ENCODE data around the gene BLTP2. TPM values are rescaled to one million over a fixed set of nuclear protein-coding genes. Genes with fewer than 3 reads are reported as not detected.

BLTP2 gene
- total and polyA plus RNA-seq, 12 donors = 15.6 to 110 (median 67.2) TPM

DNA sequence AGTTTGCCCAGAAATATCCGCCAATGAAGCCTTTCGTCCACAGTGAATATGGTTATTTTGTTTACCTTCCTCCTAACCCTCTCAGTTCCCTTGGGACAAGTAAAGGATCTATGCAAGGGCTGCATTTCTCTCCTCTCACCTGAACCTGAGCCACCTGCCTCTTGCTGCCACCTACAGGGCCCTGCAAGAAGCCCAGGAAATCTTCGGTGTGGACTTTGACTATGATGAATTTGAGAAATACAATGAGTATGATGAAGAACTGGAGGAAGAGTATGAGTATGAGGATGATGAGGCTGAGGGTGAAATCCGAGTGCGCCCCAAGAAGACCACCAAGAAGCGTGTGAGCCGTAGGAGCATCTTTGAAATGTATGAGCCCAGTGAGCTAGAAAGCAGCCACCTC, 31.0 kb upstream of the BLTP2 start:
- H3K36me3 ChIP-seq = peaks cover 20 to 100% (median 94%) of the 10 kb centered on the region in 9 donors
- TF ChIP-seq, protein P1, sequence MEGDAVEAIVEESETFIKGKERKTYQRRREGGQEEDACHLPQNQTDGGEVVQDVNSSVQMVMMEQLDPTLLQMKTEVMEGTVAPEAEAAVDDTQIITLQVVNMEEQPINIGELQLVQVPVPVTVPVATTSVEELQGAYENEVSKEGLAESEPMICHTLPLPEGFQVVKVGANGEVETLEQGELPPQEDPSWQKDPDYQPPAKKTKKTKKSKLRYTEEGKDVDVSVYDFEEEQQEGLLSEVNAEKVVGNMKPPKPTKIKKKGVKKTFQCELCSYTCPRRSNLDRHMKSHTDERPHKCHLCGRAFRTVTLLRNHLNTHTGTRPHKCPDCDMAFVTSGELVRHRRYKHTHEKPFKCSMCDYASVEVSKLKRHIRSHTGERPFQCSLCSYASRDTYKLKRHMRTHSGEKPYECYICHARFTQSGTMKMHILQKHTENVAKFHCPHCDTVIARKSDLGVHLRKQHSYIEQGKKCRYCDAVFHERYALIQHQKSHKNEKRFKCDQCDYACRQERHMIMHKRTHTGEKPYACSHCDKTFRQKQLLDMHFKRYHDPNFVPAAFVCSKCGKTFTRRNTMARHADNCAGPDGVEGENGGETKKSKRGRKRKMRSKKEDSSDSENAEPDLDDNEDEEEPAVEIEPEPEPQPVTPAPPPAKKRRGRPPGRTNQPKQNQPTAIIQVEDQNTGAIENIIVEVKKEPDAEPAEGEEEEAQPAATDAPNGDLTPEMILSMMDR (IDR thresholded peaks at IDR 0.05) = peak in 1 of 9 donors; percentile 8
- intact Hi-C loops (cut with DNase I) = no loop called here
- DNase-seq = no peak
- no peak overlapping the region for H3K4me3 ChIP-seq
- ATAC-seq = no peak
- 92 to 93% methylated on average over 7 of the region's 7 CpGs for WGBS, 2 donors
- no peaks in the 10 kb centered on the region for H3K4me1 ChIP-seq
- no peaks in the 10 kb centered on the region for H3K9me3 ChIP-seq
- no peaks in the 10 kb centered on the region for H3K27me3 ChIP-seq
- H3K27ac ChIP-seq = no peak overlapping the region

- intact Hi-C loops (cut with DNase I) = no loop called here
- Histone ChIP-seq H3K9me3 (no peaks in the 10 kb centered on the region), H3K27me3 (no peaks in the 10 kb centered on the region), H3K36me3 (peaks cover 20 to 100% (median 92%) of the 10 kb centered on the region in 9 donors), H3K4me1 (no peaks in the 10 kb centered on the region), H3K4me3 (no peak overlapping the region), H3K27ac (no peak overlapping the region)
- WGBS, 2 donors = 80 to 85% methylated on average over 3 of the region's 3 CpGs
- DNase-seq (no peak), ATAC-seq (no peak)
- TF ChIP-seq, protein P1 (IDR thresholded peaks at IDR 0.05) = no peak
Measured at GRCh38 chr17:28675490-28675889, 30.5 kb upstream of the BLTP2 start.

GRCh38 chr17:28669918-28670317, 25.0 kb upstream of the BLTP2 start:
- intact Hi-C loops (cut with DNase I) = loop anchor here in 1 of 10 donors (5.0 kb wide), 1 partner anchor 37 kb away; no protein-coding TSS in a partner anchor
- TF ChIP-seq, protein P1 (IDR thresholded peaks at IDR 0.05) = no peak
- H3K9me3 ChIP-seq = no peaks in the 10 kb centered on the region
- WGBS, 2 donors = 93 to 97% methylated on average over 1 of the region's 1 CpG
- DNase-seq = no peak
- ATAC-seq = no peak
- peaks cover 0 to 22% (median 14%) of the 10 kb centered on the region in 9 donors for H3K4me1 ChIP-seq
- no peak overlapping the region for H3K4me3 ChIP-seq
- no peaks in the 10 kb centered on the region for H3K27me3 ChIP-seq
- H3K27ac ChIP-seq = no peak overlapping the region
- peaks cover 0 to 99% (median 54%) of the 10 kb centered on the region in 9 donors for H3K36me3 ChIP-seq

GRCh38 chr17:28667870-28668269, 22.9 kb upstream of the BLTP2 start:
- WGBS, 2 donors = 89 to 91% methylated on average over 1 of the region's 1 CpG
- H3K36me3 ChIP-seq = peaks cover 0 to 84% (median 38%) of the 10 kb centered on the region in 9 donors
- TF ChIP-seq, protein P1 (IDR thresholded peaks at IDR 0.05) = no peak
- no peaks in the 10 kb centered on the region for H3K9me3 ChIP-seq
- DNase-seq (no peak), ATAC-seq (no peak)
- peaks cover 6 to 41% (median 31%) of the 10 kb centered on the region in 9 donors for H3K4me1 ChIP-seq
- H3K4me3 ChIP-seq = no peak overlapping the region
- intact Hi-C loops (cut with DNase I) = loop anchor here in 1 of 10 donors (5.0 kb wide), 1 partner anchor 39 kb away; no protein-coding TSS in a partner anchor
- H3K27ac ChIP-seq = no peak overlapping the region
- no peaks in the 10 kb centered on the region for H3K27me3 ChIP-seq

All from heart right ventricle (tissue), 16 donors.